Measurements from ENCODE around the gene SLC12A7.

The SLC12A7 gene

GRCh38 chr5:1037671-1038416 is 74.0 kb downstream of the SLC12A7 start:
- no peak for TF ChIP-seq CTCF (conservative IDR thresholded peaks at IDR 0.05)
- no peak overlapping the region for H3K27ac ChIP-seq

GRCh38 chr5:1037123-1037670 is 74.7 kb downstream of the SLC12A7 start:
- H3K27ac ChIP-seq: no peak overlapping the region
- TF ChIP-seq CTCF (conservative IDR thresholded peaks at IDR 0.05): no peak

- no peak overlapping the region for H3K27ac ChIP-seq
- TF ChIP-seq CTCF (conservative IDR thresholded peaks at IDR 0.05): no peak
Observed at GRCh38 chr5:1036504-1037122, 75.2 kb downstream of the SLC12A7 start.

- H3K27ac ChIP-seq: no peak overlapping the region
- TF ChIP-seq CTCF (conservative IDR thresholded peaks at IDR 0.05): no peak
Observed at GRCh38 chr5:1035421-1036405, 76.2 kb downstream of the SLC12A7 start.

- TF ChIP-seq CTCF (conservative IDR thresholded peaks at IDR 0.05): no peak
- no peak overlapping the region for H3K27ac ChIP-seq
Observed at GRCh38 chr5:1034986-1035385, 76.9 kb downstream of the SLC12A7 start.

- no peak overlapping the region for H3K27ac ChIP-seq
- TF ChIP-seq CTCF (conservative IDR thresholded peaks at IDR 0.05): no peak
Observed at GRCh38 chr5:1034421-1034905, 77.4 kb downstream of the SLC12A7 start.

Data from VCaP (cell line).